Stimulated activated CD4-positive, alpha-beta T cell treated with anti-CD3 and anti-CD28 coated beads, Interleukin-1b, Interleukin-23, amount 100 ng/mL, for 48 hours (primary cell): ENCODE results near the gene GPER1.

Experiments used
- DNase-seq: peaks from one replicate; pipeline ENCODE4 v3.0.0-alpha.2; 2020

GPER1 gene

DNA sequence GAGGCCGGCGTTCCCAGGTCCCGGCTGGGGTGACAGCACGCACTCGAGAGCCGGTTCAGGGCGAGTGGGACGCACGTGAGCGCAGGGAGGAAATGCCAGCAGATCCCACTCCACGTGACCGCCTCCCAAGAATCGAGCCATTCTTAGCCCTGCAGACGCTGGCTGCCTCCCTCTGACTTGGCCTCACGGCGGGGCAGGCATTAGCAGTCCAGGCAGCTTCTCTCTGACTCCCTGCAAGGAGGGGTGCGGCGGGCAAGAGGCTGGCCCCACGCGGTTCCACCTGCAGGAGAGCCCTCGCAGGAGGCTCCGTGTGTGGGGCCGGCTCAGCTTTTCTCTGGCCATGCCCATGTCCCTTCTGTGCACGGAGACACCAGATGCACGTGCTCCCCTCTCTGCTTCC lies 33.5 kb upstream of the GPER1 start:
- no peak for DNase-seq

DNA sequence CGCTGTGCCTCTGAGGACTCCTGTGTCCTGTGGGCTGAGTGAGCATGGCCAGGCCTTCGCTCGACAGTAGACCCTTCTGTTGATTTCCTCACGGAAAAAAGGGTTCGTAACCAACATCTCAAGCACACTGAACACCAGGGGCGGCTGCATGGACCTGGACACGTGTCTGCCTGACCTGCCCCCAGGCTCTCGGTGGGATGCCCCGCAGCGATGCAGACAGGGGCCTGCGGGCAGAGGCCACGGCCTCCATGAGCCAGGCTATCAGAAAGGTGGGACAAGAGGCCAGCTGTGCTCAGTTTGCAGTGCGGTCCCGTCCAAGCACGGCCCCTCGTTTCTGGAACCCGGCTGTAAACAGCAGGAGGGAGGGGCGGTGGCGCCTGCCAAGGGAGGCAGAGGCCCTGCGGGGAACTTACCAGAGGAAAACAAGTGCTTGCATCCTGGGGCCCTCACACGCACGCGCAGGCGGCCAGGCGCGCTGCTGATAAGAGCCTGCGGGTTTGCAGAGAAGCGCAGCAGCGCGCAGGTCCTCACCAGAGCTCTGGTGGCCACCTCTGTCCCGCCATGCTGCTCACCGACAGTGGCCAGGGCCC lies 33.0 kb upstream of the GPER1 start:
- peak; percentile 56 for DNase-seq

DNA sequence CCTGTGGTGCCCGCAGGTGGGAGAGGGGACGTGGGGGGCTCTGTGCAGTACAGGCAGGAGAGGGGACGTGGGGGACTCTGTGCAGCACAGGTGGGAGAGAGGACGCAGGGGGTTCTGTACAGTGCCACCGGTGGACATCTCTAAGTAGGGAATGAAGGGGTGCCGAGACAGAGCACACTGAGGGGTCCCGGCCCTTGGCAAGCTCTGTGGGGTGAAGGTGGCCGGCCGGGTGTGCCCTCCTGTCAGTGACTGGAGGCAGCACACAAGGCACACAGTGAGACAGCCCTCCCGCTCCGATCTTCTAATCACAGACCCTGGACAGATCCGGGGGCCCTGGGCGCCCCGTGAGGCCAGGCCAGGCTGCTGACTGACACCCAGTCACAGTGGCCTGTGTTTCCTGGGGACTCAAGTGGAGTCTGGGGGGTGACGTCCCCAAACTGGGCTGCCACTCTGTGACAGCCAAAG lies 32.4 kb upstream of the GPER1 start:
- no peak for DNase-seq

DNA sequence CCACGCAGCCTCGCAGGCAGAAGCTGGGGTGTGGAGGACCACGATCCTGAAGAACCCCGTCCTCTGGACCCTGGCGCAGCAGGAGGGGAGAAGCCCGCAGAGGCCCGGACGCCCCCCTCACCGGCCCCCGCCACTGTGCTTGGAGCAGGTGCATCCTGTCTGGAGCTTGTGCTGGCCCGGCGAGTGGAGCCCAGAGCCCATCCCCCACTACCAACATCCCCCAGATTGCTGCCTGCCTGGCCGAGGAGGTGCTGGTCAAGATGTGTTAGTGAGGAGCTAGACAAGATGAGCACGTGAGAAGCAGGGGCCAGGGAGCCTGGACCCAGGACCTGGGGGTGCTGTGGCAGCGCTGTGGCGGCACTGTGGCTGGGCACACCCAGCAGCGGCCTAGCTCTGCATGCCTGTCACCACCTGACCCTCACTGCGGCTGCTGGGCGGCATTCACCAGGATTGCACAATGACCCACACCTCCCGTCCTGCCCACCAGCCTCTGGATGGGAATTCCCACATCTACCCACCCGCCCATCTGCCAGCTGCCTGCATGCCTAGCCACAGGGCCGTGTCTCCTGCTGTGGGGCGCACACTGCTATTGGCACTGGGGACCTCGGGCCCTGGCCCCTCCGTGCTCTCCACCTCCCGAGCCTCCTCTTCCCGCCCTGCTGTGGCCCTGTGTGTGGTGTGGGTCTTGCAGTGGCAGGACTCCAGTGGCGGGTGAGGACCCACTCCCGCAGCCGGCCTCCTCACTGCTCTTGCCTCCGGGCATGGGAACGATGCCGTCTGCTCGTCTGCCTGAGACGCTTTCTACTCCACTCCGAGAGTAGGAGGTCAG lies 31.7 kb upstream of the GPER1 start:
- no peak for DNase-seq

DNA sequence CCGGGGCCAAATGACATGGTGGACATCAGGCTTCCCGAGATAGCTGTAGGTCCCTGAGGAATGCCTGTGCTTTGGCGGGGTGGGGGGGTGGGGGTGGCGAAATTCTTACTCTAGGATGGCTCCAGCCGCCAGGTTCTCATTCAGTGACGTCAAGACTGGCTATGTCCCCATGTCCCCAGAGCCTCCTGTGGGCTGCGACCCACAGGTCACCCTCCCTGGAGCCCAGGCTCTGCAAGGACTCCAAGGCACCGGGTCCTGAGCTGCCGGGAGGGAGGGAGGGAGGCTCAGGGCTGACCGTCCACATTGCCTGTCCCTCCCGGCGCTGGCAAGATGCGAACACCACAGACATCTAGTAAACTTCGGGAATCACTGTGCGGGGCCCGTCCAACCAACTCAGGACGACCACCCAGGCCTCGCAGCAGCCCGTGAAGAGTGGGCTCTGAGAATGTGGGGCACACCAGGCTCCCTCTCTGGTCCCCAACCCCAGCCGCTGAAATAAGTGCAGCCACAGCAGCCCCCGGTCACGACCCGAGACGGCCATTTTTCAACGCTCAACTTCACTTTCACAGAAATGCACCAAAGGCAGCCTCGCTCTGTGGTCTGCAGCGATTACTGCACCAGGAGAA lies 31.0 kb upstream of the GPER1 start:
- DNase-seq = no peak

DNA sequence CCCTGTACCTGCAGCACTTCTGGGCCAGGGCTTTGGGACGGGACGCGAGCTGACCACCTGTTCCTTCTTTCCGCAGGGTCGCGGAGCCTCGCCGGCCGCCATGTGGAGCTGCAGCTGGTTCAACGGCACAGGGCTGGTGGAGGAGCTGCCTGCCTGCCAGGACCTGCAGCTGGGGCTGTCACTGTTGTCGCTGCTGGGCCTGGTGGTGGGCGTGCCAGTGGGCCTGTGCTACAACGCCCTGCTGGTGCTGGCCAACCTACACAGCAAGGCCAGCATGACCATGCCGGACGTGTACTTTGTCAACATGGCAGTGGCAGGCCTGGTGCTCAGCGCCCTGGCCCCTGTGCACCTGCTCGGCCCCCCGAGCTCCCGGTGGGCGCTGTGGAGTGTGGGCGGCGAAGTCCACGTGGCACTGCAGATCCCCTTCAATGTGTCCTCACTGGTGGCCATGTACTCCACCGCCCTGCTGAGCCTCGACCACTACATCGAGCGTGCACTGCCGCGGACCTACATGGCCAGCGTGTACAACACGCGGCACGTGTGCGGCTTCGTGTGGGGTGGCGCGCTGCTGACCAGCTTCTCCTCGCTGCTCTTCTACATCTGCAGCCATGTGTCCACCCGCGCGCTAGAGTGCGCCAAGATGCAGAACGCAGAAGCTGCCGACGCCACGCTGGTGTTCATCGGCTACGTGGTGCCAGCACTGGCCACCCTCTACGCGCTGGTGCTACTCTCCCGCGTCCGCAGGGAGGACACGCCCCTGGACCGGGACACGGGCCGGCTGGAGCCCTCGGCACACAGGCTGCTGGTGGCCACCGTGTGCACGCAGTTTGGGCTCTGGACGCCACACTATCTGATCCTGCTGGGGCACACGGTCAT lies 30.3 kb upstream of the GPER1 start:
- DNase-seq = no peak

DNA sequence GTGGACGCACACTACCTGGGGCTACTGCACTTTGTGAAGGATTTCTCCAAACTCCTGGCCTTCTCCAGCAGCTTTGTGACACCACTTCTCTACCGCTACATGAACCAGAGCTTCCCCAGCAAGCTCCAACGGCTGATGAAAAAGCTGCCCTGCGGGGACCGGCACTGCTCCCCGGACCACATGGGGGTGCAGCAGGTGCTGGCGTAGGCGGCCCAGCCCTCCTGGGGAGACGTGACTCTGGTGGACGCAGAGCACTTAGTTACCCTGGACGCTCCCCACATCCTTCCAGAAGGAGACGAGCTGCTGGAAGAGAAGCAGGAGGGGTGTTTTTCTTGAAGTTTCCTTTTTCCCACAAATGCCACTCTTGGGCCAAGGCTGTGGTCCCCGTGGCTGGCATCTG lies 29.6 kb upstream of the GPER1 start:
- no peak for DNase-seq

DNA sequence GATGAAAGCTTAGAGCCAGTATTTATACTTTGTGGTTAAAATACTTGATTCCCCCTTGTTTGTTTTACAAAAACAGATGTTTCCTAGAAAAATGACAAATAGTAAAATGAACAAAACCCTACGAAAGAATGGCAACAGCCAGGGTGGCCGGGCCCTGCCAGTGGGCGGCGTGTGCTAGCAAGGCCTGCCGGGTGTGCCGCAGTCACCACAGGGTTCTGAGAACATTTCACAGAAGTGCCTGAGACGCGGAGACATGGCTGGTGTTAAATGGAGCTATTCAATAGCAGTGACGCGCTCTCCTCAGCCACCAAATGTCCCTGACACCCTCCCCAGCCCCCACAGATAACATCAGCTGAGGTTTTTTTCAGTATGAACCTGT lies 29.1 kb upstream of the GPER1 start:
- DNase-seq = no peak

DNA sequence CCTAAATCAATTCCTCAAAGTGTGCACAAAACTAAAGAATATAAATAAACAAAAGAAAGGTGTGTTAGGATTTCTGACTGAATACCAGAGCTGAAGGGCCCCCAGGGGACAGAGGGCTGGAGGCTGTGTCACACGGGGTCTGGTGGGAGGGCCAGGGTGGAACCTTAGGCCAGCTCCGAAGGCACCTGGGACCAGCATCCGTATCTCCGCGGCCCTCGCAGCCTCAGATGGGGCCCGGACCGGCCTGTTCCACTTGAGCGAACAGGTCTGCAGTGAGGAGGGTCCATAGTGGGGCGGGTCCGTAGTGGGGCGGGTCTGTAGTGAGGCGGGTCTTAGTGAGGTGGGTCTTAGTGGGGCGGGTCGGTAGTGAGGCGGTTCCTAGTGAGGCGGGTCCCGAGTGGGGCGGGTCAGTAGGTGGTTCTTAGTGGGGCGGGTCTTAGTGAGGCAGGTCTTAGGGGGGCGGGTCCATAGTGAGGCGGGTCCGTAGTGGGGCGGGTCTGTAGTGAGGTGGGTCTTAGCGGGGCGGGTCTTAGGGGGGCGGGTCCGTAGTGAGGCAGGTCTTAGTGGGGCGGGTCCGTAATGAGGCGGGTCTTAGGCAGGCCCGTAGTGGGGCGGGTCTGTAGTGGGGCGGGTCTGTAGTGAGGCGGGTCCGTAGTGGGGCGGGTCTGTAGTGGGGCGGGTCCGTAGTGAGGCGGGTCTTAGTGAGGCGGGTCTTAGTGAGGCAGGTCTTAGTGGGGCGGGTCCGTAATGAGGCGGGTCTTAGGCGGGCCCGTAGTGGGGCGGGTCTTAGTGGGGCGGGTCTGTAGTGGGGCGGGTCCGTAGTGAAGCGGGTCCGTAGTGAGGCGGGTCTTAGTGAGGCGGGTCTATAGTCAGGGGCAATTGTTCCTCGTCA lies 28.5 kb upstream of the GPER1 start:
- DNase-seq = peak; percentile 37

DNA sequence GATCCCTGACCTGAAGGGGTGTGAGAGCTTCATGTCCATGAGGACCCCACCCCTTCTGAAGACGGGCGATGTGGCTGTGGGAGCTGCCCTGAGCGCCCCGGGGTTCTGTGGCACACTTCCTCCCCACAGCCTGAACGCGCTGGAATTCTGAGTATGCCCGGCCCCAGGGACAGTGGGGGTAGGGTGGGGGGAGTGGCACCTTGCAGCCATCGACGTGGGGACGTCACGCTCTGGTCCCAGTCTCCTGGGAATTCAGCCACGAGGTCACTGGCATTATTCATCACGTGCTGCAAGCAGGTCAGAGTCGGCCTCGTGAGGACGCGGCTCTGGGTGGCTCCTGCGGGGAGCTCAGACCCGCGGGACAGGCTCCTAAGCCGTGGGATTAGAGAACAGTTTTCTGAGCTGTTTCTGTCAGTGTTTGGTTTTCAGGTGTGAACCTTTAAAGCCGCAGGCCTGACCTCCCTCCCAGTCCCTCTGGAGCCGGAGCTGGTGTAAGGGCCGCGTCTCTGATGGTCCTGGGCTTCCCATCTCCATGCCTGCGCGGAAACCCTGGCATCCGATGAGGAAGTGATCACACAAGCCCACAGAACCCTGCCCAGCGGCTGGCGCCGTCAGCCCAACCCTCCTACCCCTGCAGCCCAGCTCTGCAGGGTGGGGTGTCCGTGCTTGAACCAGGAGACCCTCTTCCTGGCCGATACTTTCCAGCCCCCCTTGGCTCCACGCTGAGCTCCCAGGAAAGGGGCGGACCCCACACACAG lies 27.4 kb upstream of the GPER1 start:
- no peak for DNase-seq

DNA sequence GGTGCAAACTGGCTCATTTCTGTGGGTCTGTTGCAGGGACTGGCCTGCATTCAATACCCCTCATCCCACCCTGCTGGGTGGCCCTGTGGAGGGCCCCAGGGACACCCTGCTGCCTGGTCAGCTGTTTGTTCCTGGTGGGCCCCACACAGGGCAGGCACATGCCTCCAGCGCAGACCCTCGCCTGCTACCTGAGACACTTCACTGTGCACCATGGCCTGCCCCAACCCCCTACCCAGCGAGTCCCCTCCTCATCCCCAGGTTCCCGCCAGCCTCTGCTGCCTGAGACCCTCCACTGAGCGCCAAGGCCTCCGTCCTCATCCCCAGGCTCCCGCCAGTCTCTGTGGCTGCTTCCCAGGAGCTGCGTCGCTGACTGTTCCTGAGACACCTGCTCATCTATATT lies 26.7 kb upstream of the GPER1 start:
- DNase-seq = no peak

DNA sequence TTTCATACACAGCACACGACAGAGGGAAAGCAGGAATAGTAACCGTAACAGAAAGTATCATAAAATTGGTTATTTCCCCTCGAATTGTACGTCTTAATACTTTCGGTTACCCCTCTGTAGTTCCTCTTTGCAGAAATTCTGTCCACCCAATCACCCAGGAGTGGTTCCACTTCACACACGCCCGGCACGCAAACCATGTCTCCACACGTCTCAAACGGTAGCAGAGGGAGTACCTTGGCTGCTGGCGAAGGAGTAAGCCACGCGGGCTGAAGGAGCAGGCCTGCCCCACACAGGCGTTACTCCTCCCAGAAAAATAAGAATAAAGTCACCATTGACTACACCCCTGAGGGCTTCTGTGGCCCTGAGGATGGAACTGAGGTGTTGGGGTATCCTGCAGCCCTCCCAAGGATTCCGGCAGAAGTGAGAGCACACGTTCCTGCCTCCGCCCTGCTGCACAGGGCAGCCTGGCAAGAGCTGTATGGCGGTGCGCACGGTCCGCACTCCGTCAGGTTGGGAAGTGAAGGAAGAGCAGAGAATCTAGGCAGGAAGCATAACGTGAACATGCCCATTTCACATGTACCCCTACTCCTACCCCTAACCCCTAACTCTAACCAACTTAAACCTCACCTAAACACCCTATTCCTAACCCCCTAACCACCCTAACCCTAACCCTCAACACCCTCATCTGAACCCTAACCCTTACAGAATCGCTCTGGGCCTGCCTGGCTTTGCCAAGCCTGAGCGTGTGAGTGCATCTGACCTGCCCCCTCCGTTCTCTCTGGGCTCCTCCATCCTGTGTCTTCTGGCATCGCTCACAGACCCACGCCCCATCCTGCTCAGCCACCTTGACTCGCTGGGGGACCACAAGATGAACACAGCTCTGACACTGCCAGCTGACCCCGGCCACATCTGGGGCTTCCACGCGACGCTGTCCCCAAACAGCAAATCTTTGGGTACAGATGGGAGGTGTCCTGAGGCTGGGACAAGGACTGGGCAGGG lies 25.3 kb upstream of the GPER1 start:
- DNase-seq = no peak

DNA sequence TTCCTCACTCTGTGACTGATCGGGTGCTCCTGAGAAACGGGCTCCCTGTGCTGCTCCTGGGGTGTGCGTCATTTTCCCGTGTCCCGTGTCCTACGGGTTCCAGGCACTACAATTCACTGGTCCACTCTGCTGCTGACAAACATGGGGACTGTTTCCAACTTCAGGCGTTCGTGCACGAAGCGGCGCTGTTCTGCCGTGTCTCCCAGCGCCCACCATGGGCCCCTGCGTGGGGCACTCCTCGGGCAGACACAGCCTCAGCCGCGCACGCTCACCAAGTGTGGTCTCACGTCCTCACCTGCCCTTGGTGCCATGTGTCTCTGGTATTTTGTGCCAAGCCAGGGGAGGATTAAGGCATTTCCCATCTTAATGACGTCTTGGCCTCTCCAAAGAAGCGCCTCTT lies 24.6 kb upstream of the GPER1 start:
- DNase-seq = no peak

DNA sequence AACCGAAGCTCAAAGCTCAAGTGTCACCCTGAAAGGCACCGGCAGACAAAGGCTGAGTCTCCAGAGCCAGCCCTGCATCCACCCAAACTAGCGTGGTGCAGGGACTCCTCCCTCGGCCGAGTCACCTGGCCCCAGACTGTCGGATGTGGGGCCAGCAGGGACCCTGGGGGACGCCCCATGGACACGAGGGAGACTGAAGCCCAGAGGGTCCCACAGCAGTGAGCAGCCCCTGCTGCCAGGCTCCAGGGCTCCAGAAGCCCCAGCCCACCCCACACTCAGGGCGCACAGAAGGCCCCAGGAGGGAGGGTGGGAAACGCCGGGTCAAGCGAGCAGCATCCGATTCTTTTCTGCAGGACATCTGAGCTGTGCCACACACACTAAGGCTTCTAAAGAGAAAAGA lies 23.3 kb upstream of the GPER1 start:
- no peak for DNase-seq

DNA sequence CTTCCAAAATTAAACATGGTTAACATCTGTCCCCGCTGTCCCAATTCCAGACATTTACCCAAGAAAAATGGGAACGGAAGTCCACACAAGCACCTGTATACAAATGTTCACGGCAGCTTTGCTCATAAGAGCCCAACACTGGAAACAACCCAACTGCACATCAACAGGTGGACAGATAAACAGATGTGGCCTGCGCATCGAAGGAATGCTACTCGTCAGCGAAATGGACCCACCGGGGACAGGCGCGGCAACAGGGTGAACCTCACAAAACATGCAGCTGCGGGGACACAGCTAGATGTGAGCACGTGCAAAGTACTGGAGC lies 22.7 kb upstream of the GPER1 start:
- no peak for DNase-seq

DNA sequence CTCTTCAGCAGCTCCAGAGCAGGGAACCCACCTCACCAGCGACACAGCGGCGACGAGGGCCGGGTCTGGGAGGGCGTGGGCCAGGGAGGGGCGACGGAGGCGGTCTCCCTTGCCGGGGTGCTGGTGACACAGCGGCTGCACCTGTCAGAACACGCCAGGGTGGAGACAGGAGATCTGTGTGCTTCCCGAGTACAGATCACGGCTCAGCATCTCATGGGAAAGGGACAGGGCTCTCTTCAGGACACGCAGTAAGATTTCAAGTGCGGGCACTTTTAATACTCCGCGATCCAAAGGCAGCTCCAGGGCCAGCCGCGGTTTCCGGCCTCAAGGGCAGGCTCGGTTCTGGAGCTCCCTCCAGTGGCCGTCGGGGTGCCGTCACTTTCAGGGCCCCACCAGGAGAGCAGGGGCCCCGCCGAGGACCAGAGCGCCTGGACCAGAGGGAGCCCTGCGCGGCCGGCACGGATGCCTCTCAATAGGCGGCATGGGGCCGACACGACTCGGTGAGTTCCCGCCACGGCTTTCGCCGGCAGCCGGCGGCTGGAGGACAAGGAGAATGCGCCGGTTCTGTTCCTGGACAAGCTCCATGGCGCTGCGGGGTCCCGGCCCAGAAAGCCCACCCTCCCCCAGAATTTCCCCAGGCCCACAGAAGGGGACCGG lies 22.2 kb upstream of the GPER1 start:
- peak; percentile 79 for DNase-seq

DNA sequence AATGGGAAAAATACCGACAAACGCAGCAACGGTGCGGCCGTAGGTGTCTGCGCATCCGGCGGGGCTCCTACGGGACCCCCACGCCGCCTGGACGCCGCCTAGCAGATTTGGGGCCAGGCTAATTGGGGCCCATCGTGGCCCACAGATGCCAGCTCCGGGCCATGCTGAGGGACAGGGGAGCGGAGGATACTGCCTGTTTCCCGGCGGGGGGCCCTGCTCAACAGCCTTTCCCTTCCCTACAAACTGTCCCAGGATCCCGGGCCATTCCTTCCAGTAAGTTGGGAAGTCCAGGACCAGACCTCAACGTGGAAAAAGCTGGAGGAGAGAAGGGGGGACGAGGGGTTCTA lies 21.7 kb upstream of the GPER1 start:
- DNase-seq = no peak

DNA sequence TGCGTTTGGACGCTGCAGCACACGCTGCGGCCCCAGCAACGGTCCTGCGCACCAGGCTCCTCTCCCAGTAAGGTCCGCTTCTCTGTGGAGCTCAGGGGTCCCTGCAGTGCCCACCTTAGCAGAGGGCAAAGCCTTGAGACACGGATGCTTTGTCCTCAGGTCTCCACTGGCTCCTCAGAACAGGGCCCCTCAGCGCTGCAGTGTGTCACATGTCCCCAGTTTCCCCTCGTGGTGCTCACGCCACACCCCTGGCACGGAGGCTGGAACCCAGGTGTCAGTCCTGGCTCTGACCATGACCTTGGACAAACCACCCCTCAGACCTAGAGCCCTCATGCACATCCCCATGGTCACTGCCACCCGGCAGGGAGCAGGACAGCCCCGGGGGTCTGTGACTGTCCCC lies 19.9 kb upstream of the GPER1 start:
- no peak for DNase-seq

DNA sequence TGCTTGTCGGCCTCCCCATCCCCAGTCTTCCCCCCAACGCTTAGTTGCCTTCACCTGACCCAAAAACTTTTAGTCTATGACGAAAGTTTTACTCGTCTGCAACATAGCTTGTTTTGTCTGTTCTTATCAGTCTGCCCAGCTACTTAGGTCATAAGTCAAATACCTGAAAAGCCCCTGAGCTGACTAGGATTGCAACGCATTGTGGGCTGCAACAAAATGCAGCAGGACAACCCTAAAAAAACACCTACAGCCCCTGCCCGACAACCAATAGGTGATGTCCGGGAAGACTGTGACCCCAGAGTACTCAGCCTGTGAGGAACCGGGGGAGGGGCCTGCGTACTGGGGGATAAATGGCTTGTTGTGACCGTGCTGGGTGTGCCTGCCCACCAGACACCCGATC lies 19.3 kb upstream of the GPER1 start:
- no peak for DNase-seq

DNA sequence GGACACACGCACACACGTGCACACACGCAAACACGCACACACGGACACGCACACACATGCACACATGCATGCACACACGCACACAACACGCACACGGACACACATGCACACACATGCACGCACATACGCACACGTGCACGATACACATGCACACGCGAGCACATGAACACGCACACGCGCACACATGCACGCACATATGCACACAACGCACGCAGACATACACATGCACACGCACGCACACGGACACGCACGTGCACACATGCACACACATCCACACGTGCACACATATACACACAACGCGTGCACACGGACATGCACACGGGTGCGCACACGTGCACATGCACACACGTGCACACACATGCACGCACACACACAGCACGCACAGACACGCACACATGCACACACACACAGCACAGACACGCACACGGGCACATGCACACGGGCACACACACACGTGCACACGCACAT lies 17.3 kb upstream of the GPER1 start:
- no peak for DNase-seq
